Liver (tissue), 9 donors: ENCODE results near the gene SAA4. TPM values are rescaled to one million over a fixed set of nuclear protein-coding genes. Genes with fewer than 3 reads are reported as not detected.

Experiments
- DNase-seq: peaks from one replicate; pipeline ENCODE4 v3.0.0-alpha.2; 2017; ENCODE audit warnings: low spot score
- H3K27ac ChIP-seq, 2 donors: one replicate each; pipeline ENCODE4 v1.7.0; 2013; ENCODE audit warnings: inconsistent platforms in 2 of 2, low read length in 2 of 2, control low read depth in 1 of 2, low read depth in 1 of 2, mild to moderate bottlenecking in 1 of 2
- H3K27me3 ChIP-seq, 4 donors: one replicate each; pipeline versions ENCODE4 v1.6.1 to v1.7.0; 2013; ENCODE audit warnings: low read length in 3 of 4, inconsistent platforms in 1 of 4, mild to moderate bottlenecking in 1 of 4, moderate library complexity in 1 of 4; ENCODE audit not compliant: control insufficient read depth in 4 of 4, insufficient read depth in 4 of 4
- H3K36me3 ChIP-seq, 4 donors: one replicate each; pipeline versions ENCODE4 v1.6.1 to v1.7.0; 2013; ENCODE audit warnings: low read length in 3 of 4, mild to moderate bottlenecking in 3 of 4, low read depth in 1 of 4, moderate library complexity in 1 of 4; ENCODE audit not compliant: control insufficient read depth in 4 of 4, insufficient read depth in 3 of 4
- H3K4me1 ChIP-seq, 4 donors: one replicate each; pipeline versions ENCODE4 v1.6.1 to v1.7.0; 2013; ENCODE audit warnings: low read length in 3 of 4, mild to moderate bottlenecking in 3 of 4, moderate library complexity in 1 of 4; ENCODE audit not compliant: control insufficient read depth in 4 of 4, insufficient read depth in 4 of 4
- H3K4me3 ChIP-seq, 3 donors: one replicate each; pipeline versions ENCODE4 v1.6.1 to v1.7.0; 2013; ENCODE audit warnings: low read length in 3 of 3, control low read depth in 1 of 3, low read depth in 1 of 3, mild to moderate bottlenecking in 1 of 3
- H3K9ac ChIP-seq, 2 donors: one replicate each; pipeline ENCODE4 v1.7.0; 2013; ENCODE audit warnings: low read length in 2 of 2, mild to moderate bottlenecking in 2 of 2, moderate library complexity in 2 of 2, control low read depth in 1 of 2, low read depth in 1 of 2
- H3K9me3 ChIP-seq, 4 donors: one replicate each; pipeline versions ENCODE4 v1.6.1 to v1.7.0; 2013; ENCODE audit warnings: low read length in 3 of 4; ENCODE audit not compliant: control insufficient read depth in 4 of 4
- HNF4A ChIP-seq, 2 donors: conservative IDR thresholded peaks; 2 replicates each; pipeline ENCODE4 v1.6.1; 2016; ENCODE audit warnings: antibody characterized with exemption in 2 of 2, mild to moderate bottlenecking in 2 of 2
- HNF4G ChIP-seq: IDR thresholded peaks from 2 replicates; pipeline ENCODE4 v1.6.1; 2016; ENCODE audit warnings: antibody characterized with exemption
- JUND ChIP-seq, 2 donors: IDR thresholded peaks; 2 replicates each; pipeline ENCODE4 v1.6.1; 2016; ENCODE audit warnings: antibody characterized with exemption in 2 of 2
- RXRA ChIP-seq, 2 donors: IDR thresholded peaks; 2 replicates each; pipeline ENCODE4 v1.6.1; 2017 to 2018; ENCODE audit warnings: antibody characterized with exemption in 2 of 2, mild to moderate bottlenecking in 1 of 2
- SP1 ChIP-seq: IDR thresholded peaks from 2 replicates; pipeline ENCODE4 v1.6.1; 2018; ENCODE audit warnings: antibody characterized with exemption, mild to moderate bottlenecking
- TAF1 ChIP-seq: conservative IDR thresholded peaks from 2 replicates; pipeline ENCODE4 v1.6.1; 2016; ENCODE audit warnings: antibody characterized with exemption, mild to moderate bottlenecking
- YY1 ChIP-seq: IDR thresholded peaks from 2 replicates; pipeline ENCODE4 v1.6.1; 2016; ENCODE audit warnings: antibody characterized with exemption, mild to moderate bottlenecking
- WGBS: extraction: QIAGEN DNeasy Blood & Tissue Kit; methylation state at CpG from one replicate; pipeline ENCODE4 v1.1.7; 2013; 5-methylcytosine and 5-hydroxymethylcytosine counted together
- polyA plus RNA-seq, 2 donors: library from polyadenylated mRNA; stranded (reverse) in 1 of 2; unstranded in 1 of 2; fragments of 200-250 nt in 1 of 2; fragments of >200 nt in 1 of 2; fragmentation: Nextera tagmentation in 1 of 2; extraction: Ambion mirVana in 1 of 2; gene quantifications; one replicate each; pipeline versions ENCODE4 v1.2.1 to v1.2.3, GENCODE V29; 2013 to 2015
- total RNA-seq, 2 donors: library from RNA; depleted of rRNA; stranded (reverse); fragments of >200 nt; gene quantifications; one replicate each; pipeline ENCODE4 v1.2.3, GENCODE V29; 2014
- TF ChIP-seq, protein P1 (sequence below): fragments of 150-350 bp; IDR thresholded peaks from 2 replicates; pipeline ENCODE4 v1.5.1; 2017; ENCODE audit warnings: improper control_type of control experiment, low read depth, low read length; ENCODE audit not compliant: missing input control
- TF ChIP-seq, protein P2 (sequence below): IDR thresholded peaks from 2 replicates; pipeline ENCODE4 v1.6.1; 2016; ENCODE audit warnings: antibody characterized with exemption, mild to moderate bottlenecking
- donor health status: healthy.
- donor health status: healthy.
- donor health status: healthy.
- donor health status: healthy.
- donor health status: healthy.

The SAA4 gene
- total and polyA plus RNA-seq, 4 donors: 84.9 to 4,017 (median 1,127) TPM

DNA sequence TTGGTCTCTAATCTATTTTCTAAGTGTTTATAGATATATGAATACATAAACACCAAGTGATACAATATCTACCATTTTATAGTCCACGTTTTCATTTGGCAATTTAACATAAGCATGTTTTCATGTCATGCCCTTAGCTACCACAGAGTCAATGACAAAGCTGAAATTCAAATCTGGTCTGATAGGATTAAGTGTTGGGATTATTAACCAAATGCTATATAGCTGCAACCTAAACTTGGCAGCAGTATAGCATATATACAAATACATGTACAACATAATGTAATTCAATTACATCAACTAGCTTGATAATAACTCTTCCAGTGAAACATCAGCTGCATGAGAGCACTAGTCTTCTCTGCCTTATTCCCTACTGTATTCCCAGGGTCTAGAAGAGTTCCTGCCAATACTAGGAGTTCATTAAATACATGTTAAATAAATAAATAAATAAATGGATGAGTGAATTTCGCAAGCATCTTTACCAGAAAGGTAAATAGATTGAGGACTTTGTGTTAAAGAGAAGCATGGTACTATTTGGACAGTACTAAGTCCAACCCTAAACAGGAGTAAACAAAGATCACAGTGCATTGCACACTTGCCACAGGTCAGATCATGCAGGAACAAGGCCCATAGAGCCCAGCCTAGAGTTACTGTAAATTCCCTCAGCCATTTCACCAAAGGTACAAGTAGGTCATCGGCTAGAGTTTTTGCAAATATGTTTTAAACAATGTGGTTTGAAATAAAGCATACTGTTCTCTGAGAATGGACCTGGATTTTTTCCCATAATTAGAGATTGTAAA lies 12.8 kb downstream of the SAA4 start (continued):
- TF ChIP-seq, protein P1, sequence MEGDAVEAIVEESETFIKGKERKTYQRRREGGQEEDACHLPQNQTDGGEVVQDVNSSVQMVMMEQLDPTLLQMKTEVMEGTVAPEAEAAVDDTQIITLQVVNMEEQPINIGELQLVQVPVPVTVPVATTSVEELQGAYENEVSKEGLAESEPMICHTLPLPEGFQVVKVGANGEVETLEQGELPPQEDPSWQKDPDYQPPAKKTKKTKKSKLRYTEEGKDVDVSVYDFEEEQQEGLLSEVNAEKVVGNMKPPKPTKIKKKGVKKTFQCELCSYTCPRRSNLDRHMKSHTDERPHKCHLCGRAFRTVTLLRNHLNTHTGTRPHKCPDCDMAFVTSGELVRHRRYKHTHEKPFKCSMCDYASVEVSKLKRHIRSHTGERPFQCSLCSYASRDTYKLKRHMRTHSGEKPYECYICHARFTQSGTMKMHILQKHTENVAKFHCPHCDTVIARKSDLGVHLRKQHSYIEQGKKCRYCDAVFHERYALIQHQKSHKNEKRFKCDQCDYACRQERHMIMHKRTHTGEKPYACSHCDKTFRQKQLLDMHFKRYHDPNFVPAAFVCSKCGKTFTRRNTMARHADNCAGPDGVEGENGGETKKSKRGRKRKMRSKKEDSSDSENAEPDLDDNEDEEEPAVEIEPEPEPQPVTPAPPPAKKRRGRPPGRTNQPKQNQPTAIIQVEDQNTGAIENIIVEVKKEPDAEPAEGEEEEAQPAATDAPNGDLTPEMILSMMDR: no peak
- TF ChIP-seq JUND (IDR thresholded peaks at IDR 0.05) (peak; percentile 76 to 88), YY1 (peak; percentile 92), SP1 (peak; percentile 99), HNF4G (peak; percentile 97), TAF1 (no peak)

DNA sequence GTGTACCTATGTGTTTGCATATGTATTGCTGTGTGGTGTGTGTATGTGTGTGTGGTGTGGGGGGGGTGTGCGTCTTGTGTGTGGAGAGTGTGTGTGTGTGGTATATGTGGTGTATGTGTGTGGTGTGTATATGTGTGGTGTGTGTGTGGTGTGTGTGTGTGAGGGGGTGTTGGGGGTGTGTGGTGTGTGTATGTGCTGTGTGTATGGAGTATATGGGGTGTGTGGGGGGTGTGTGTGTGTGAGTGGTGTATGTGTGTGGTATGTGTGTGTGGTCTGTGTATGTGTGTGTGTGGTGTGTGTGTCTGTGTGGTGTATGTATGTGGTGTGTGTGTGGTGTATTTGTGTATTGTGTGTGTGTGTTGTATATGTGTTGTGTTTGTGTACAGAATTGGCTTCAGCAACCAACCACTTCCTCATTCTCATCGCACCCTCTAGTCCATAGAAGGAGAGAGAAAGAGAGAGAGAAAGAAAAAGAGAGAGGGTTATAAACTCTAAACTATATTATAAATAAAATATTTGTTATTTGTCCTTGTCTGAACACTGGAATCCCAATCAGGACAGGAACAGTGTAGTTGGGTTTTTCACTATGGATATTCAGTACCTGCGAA lies 13.7 kb downstream of the SAA4 start:
- DNase-seq: no peak
- TF ChIP-seq JUND (IDR thresholded peaks at IDR 0.05): no peak
- TF ChIP-seq, protein P2, sequence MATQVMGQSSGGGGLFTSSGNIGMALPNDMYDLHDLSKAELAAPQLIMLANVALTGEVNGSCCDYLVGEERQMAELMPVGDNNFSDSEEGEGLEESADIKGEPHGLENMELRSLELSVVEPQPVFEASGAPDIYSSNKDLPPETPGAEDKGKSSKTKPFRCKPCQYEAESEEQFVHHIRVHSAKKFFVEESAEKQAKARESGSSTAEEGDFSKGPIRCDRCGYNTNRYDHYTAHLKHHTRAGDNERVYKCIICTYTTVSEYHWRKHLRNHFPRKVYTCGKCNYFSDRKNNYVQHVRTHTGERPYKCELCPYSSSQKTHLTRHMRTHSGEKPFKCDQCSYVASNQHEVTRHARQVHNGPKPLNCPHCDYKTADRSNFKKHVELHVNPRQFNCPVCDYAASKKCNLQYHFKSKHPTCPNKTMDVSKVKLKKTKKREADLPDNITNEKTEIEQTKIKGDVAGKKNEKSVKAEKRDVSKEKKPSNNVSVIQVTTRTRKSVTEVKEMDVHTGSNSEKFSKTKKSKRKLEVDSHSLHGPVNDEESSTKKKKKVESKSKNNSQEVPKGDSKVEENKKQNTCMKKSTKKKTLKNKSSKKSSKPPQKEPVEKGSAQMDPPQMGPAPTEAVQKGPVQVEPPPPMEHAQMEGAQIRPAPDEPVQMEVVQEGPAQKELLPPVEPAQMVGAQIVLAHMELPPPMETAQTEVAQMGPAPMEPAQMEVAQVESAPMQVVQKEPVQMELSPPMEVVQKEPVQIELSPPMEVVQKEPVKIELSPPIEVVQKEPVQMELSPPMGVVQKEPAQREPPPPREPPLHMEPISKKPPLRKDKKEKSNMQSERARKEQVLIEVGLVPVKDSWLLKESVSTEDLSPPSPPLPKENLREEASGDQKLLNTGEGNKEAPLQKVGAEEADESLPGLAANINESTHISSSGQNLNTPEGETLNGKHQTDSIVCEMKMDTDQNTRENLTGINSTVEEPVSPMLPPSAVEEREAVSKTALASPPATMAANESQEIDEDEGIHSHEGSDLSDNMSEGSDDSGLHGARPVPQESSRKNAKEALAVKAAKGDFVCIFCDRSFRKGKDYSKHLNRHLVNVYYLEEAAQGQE: no peak
- Histone ChIP-seq H3K27ac (no peak overlapping the region), H3K4me3 (no peak overlapping the region), H3K9ac (no peak overlapping the region), H3K36me3 (no peaks in the 10 kb centered on the region), H3K27me3 (no peaks in the 10 kb centered on the region), H3K4me1 (peaks cover 4 to 19% (median 15%) of the 10 kb centered on the region in 4 donors), H3K9me3 (peaks cover 0 to 5% (median 0%) of the 10 kb centered on the region in 4 donors)
- whole genome bisulfite sequencing: 94% methylated on average over 3 of the region's 3 CpGs

DNA sequence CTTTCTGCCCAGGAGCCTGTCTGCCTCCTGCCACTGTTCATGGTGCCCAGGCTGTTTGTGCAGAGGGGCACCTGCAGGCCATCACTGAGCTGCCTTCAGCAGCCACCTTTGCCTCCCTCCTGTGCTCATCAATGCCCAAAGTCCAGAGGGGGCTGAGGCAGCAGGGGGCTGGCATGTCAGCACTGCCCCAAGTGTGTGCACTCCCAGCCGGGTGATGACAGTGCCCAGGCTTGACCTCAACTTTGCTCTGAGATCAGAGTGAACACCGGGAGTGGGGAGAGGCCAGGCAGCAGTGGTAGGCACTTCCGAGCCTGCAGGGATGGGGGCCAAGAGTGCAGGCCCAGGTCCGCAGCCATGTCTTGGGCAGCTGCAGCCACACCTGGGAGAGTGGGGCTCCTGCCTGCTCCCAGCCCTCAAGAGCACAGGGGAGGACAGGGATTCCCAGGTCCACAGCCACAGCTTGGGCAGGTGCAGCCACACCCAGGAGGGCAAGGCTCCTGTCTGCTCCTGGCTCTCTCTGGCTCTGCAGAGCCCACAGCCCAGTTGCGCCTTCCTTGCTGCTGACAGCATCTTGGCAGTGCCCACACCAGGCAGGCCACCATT lies 15.2 kb downstream of the SAA4 start:
- TF ChIP-seq JUND (IDR thresholded peaks at IDR 0.05) (no peak), HNF4A (conservative IDR thresholded peaks at IDR 0.05) (peak in 1 of 2 donors; percentile 43), RXRA (IDR thresholded peaks at IDR 0.05) (peak in 1 of 2 donors; percentile 9)
- no peak for DNase-seq

More for the DNA sequence above, 15.2 kb downstream of the SAA4 start:
- no peak overlapping the region for H3K9ac ChIP-seq
- 71% methylated on average over 5 of the region's 5 CpGs for WGBS
- no peak overlapping the region for H3K4me3 ChIP-seq
- H3K27me3 ChIP-seq: no peaks in the 10 kb centered on the region
- peaks cover 4 to 19% (median 15%) of the 10 kb centered on the region in 4 donors for H3K4me1 ChIP-seq
- no peak overlapping the region for H3K27ac ChIP-seq
- H3K9me3 ChIP-seq: peaks cover 0 to 5% (median 0%) of the 10 kb centered on the region in 4 donors
- no peaks in the 10 kb centered on the region for H3K36me3 ChIP-seq
